Stimulated activated CD4-positive, alpha-beta T cell treated with anti-CD3 and anti-CD28 coated beads, TNF-alpha, amount 100 ng/mL, for 4 hours (primary cell): ENCODE results near the gene SEMA5A.

Experiments
- DNase-seq, 3 experiments: peaks; one replicate each; pipeline ENCODE4 v3.0.0-alpha.2; 2020; ENCODE audit warnings: low read depth in 3 of 3

The SEMA5A gene

DNA sequence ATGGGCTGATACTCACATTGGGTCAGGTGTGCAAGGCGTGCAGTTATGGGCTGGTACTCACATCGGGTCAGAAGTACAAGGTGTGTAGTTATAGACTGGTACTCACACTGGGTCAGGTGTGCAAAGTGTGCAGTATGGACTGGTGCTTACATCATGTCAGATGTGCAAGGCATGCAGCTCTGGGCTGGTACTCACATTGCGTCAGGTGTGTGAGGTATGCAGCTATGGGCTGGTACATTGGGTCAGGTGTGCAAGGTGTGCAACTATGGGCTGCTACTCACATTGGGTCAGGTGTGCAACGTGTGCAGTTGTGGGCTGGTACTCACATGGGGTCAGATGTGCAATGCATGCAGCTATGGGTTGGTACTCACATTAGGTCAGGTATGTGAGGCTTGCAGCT is 213.8 kb downstream of the SEMA5A start:
- no peak for DNase-seq

- no peak for DNase-seq
Observed at GRCh38 chr5:9331372-9331771, 214.5 kb downstream of the SEMA5A start.

- no peak for DNase-seq
Observed at GRCh38 chr5:9329125-9329524, 216.8 kb downstream of the SEMA5A start.

GRCh38 chr5:9325549-9325948 is 220.3 kb downstream of the SEMA5A start:
- DNase-seq: no peak

DNA sequence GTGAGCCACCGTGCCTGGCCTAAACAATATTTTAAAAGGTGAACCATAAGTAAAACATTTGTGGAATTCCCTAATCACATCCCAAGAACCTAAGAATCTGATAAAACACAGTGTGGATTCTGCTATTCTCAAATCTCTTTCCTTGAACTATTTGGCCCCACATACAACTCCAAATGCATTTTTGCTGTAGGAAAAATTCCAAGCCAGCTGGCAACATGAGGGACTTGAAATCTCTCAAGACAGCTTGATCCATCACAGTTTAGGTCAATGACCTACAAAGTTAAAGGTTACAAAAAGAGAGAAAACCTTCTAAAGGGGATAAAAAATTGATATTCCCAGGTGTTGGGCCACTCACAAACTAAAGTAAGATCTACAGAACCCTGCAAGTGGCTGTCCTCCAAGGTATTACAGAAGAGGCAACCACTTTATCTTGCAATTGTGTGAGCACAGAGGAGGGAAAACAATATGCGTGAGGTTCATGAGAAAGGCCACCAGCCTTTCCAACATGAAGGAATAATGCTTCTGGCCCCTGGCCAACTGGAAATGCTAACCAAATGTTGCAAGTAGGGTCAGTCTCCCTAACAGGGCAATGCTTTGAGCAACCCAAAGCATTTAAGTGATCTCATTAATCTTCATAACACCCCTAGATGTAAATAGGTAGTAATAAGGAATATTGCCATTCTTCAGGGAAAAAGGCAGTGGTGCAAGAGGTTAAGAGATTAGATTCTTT is 221.4 kb downstream of the SEMA5A start:
- no peak for DNase-seq

DNA sequence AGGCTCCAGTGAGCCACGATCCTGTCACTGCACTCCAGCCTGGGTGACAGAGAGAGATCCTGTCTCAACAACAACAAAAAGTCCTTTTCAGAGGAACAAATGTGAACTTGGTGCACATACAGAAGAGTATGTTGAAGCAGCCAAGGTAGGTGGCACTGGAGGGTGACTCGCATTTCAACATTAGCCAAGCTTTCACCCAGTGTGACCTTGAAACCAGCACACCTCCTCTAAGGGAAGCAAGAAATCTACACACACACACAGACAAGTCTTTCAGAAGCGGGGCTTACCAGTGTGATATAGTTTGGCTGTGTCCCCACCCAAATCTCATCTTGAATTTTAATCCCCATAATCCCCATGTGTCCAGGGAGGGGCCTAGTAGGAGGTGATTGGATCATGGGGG is 225.2 kb downstream of the SEMA5A start:
- DNase-seq: no peak

DNA sequence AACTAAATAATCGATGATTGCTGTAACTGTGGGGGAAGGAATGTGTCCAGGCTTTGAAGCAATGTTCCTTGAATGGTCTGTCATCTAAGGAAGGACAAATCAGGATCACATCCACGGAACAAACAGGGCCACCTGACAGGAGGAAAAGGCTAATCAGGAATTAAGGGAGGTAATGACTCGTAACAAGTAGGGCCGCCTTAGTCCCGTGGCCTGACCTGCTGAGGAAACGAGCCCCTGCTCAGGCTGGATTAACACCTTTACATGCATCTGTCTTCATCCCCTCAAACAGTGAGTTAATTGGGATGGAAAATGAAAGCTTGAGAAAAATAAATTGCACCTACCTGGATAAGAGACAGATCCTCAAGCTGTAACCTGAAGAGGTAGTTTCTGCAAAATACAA is 227.8 kb downstream of the SEMA5A start:
- no peak for DNase-seq

DNA sequence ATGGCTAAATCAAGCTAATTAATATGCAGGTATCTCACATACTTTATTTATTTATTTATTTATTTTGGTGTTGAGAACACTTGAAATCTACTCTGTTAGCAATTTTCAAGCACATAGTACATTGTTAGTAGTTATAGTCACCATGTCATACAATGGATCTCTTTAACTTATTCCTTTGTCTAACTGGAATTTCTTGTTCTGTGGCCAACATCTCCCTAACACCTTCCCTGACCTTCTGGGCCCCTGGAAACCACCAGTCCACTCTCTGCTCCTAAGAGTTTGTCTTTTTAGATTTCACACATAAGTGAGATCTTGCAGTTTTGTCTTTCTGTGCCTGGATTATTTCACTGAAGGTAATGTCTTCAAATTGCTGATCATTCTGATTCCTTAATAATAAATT is 229.1 kb downstream of the SEMA5A start:
- DNase-seq: no peak

DNA sequence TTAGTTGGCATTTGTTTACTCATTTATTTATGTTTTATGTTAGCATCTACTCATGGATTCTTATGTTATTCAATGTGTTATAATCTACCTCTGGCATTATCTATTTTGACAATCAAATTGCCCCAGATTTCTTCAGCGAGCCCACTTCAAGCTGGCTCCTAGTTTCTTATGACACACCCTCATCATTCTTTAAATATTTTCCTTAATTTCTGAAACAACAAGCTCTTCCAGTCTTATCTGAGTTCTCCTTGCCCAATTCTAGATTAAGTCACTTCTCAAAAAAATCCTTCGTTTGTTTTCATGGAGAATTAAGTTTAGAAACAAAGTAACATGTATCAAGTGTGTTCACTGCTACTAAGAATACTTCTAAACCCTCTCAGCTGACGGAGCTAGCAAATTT is 229.8 kb downstream of the SEMA5A start:
- DNase-seq: no peak

GRCh38 chr5:9314558-9314957 is 231.3 kb downstream of the SEMA5A start:
- DNase-seq: no peak

GRCh38 chr5:9313751-9314150 is 232.1 kb downstream of the SEMA5A start:
- no peak for DNase-seq

DNA sequence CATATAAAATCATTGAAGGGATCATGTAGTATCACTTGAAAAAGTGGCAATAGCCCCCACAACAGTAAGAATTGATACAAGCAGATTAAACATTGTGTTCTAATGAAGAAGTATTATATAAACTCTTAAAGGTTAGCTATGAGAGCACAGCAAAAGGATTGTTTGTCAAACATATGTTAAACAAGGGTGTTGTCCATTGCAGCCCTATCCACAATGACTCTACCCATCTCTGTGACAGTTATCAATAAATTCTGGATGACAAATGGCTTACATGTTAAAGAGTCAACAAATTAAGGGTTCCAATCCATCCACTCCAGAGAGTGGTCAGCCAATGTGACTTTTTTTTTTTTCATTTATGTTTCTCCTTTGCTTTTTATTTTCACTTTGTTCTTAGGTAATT is 238.7 kb downstream of the SEMA5A start:
- no peak for DNase-seq

- no peak for DNase-seq
Observed at GRCh38 chr5:9302218-9302617, 243.7 kb downstream of the SEMA5A start.

GRCh38 chr5:9301200-9301599 is 244.7 kb downstream of the SEMA5A start:
- DNase-seq: no peak

DNA sequence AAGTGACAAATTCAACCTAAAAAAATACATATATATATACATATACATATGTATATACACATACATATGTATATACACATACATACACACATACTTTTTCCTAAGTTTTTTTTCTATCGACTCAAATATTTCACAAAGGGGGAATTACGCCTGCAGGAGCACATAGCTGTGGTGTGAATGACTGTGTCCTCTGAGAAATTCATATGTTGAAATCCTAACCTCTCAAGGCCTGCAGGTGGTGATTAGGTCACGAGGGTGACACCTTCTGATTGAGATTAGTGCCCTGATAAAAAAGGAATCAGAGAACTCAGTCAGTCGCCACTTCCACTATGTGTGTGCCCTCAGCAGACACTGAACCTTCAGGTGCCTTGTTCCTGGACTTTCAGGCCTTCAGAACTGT is 248.7 kb downstream of the SEMA5A start:
- no peak for DNase-seq

- no peak for DNase-seq
Observed at GRCh38 chr5:9295466-9295801, 250.4 kb downstream of the SEMA5A start.

DNA sequence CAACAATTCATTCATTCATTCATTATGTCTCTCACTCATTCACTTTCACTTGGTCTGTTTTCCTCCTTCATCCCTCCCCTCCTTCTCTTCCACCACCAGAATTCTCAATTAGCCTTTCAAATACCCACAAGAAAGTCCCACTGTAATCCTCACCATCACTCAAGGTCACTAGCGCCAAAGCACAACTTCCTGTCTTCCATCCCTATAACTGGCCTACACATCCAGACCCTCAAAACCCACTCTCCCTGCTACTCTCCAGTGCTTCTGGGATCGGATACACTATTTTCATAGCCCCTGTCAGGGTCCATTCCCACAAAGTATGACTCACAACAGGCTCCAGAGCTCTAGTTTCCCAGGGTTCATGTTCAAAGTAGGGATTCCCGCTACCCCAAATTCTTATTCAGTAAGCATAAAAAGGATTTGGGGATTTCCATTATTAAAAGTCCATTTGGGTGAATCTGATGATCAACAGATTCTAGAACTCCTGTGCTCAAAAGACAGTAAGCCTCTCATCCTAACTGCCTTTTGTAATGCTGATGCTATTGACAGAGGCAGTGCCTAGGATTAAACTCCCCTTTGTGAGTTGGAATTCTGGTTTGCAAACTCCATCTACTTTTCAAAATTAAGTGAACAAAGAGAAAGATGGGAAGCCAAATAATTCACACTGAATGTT is 250.9 kb downstream of the SEMA5A start:
- no peak for DNase-seq

GRCh38 chr5:9288234-9288633 is 257.6 kb downstream of the SEMA5A start:
- DNase-seq: no peak

GRCh38 chr5:9284781-9285307 is 261.0 kb downstream of the SEMA5A start:
- DNase-seq: no peak

DNA sequence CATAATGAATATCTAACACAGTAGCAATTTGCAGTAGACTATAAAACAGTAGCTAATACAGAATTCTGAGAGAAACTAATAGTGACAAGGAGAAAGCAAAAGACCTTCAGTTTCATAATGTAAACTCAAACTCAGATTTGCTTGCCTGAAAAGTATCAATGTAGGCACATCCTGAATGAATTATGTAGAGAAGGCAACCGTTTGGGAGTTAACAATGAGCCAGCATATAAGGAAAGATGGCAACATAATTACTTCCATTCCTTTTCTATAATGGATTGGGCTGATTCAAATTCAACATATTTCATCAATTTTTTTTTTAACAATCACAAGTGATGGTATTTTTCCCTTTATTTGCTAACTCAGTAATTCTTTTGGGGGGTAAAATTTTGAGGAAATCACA is 261.6 kb downstream of the SEMA5A start:
- DNase-seq: no peak

DNA sequence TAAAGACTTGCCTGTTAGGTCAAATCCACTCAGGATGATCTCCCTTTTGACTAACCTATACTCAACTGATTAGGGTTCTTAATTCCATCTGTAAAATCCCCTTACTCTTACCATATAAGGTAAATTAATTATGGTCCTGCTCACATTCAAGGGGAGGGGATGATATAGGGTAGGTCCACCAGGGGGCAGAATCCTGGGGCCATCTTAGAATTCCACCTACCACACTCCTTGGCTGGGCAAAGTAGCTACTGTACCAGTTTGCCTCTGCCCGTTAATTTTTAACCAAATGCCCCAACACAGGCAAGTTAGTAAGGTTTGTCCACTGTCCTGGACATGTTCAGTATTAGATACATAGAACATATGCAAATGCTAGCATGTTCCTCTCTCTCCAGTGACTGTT is 262.4 kb downstream of the SEMA5A start:
- no peak for DNase-seq

- DNase-seq: no peak
Observed at GRCh38 chr5:9283021-9283420, 262.9 kb downstream of the SEMA5A start.

- DNase-seq: no peak
Observed at GRCh38 chr5:9282211-9282610, 263.7 kb downstream of the SEMA5A start.

GRCh38 chr5:9279774-9280173 is 266.1 kb downstream of the SEMA5A start:
- no peak for DNase-seq
